Articular chondrocyte of knee joint (primary cell): Measurements from ENCODE around the gene CLDN3. TPM values are rescaled to one million over a fixed set of nuclear protein-coding genes. Genes with fewer than 3 reads are reported as not detected.

ENCODE experiments used
- small RNA-seq: library from RNA; depleted of rRNA; stranded (forward); fragments of <200 nt; gene quantifications from one replicate; pipeline ENCODE3, GENCODE V24; 2012
- total RNA-seq: library from RNA; depleted of rRNA; stranded (reverse); fragments of >200 nt; gene quantifications from 2 replicates; pipeline ENCODE4 v1.2.3, GENCODE V29; 2012

Gene CLDN3
- total RNA-seq = 0.11 TPM in 1 of 2 replicates, not detected in the other

GRCh38 chr7:73770002-73770859 is at the start of gene CLDN3:
CLDN3 (minus strand) TSS chr7:73770270; CDS start chr7:73770049, 221 bp downstream.

GRCh38 chr7:73738612-73739386 is 31.3 kb downstream of the CLDN3 start, which contains the start of gene ABHD11:
ABHD11 (minus strand) TSS chr7:73738802; CDS start chr7:73738770, 32 bp downstream.

Small RNA genes within 50 kb of the gene (small RNA-seq; reads per million reads assigned to genes)
- not detected for gene RN7SL265P

Other genes with a start within 250 kb of the CLDN3 start
- gene BAZ1B, start 248.0 kb downstream of the CLDN3 start, total RNA-seq = 64.9 and 83.6 TPM in 2 replicates
- gene BCL7B, start 212.6 kb downstream of the CLDN3 start, total RNA-seq = 24.7 and 26.8 TPM in 2 replicates
- gene TBL2, start 191.7 kb downstream of the CLDN3 start, total RNA-seq = 55.9 and 56.7 TPM in 2 replicates
- not detected in 2 replicates for gene MLXIPL, start 145.7 kb downstream of the CLDN3 start, total RNA-seq
- 2.7 and 4.3 TPM in 2 replicates for gene VPS37D, start 102.4 kb downstream of the CLDN3 start, total RNA-seq
- 3.8 and 4.4 TPM in 2 replicates for gene DNAJC30, start 86.8 kb downstream of the CLDN3 start, total RNA-seq
- 44.8 and 49.0 TPM in 2 replicates for gene BUD23, start 86.7 kb downstream of the CLDN3 start, total RNA-seq
- 11.2 and 17.0 TPM in 2 replicates for gene STX1A, start 50.6 kb downstream of the CLDN3 start, total RNA-seq
- 8.4 and 10.7 TPM in 2 replicates for gene ABHD11, start 31.5 kb downstream of the CLDN3 start, total RNA-seq
- 0.52 and 1.1 TPM in 2 replicates for gene CLDN4, start 60.7 kb upstream of the CLDN3 start, total RNA-seq
- gene METTL27, start 72.2 kb upstream of the CLDN3 start, total RNA-seq = 3.7 and 11.5 TPM in 2 replicates
- not detected in 2 replicates for gene TMEM270, start 90.9 kb upstream of the CLDN3 start, total RNA-seq